GM12878 (cell line): ENCODE results near the gene HS1BP3. TPM values are rescaled to one million over a fixed set of nuclear protein-coding genes. Genes with fewer than 3 reads are reported as not detected.

Source experiments
- ATAC-seq: fragments of 200-7000 bp; cut with Tn5 transposase; 3 replicates; pipeline ENCODE4 v1.9.1; 2020; ENCODE audit warnings: mild to moderate bottlenecking, moderate library complexity
- BruUV-seq: library from RNA; stranded (reverse); fragments of 400-500 nt; replicated peaks from 2 replicates; lab custom pipeline; 2021; lab: Mats Ljungman, UMichigan
- CTCF ChIA-PET: fragments of 300-600 bp; sonication (Branson Sonifier 250); formaldehyde crosslinking; extraction: SDS; loops from one replicate; lab custom pipeline; 2021; ENCODE audit warnings: inconsistent platforms; lab: Yijun Ruan, JAX
- POLR2A ChIA-PET: fragments of 350-600 bp; formaldehyde crosslinking; extraction: SDS; loops from one replicate; lab custom pipeline; 2021; ENCODE audit warnings: inconsistent platforms; lab: Charles Lee
- RAD21 ChIA-PET: fragments of 300-600 bp; sonication (Branson Sonifier 250); formaldehyde crosslinking; loops from one replicate; lab custom pipeline; 2023; ENCODE audit warnings: antibody characterized with exemption; ENCODE audit not compliant: unreplicated experiment; lab: Charles Lee
- SMC1A ChIA-PET: fragments of 300-600 bp; sonication (Branson Sonifier 250); formaldehyde crosslinking; loops from one replicate; lab custom pipeline; 2023; ENCODE audit not compliant: unreplicated experiment, uncharacterized antibody; lab: Charles Lee
- DNase-seq: peaks from one replicate; pipeline ENCODE4 v3.0.0-alpha.2; 2011; ENCODE audit warnings: low read depth, low spot score
- FAIRE-seq: peaks from 3 replicates; lab custom pipeline; 2011; peaks lifted over from hg19 to GRCh38; lab: Jason Lieb, UNC
- H2AFZ ChIP-seq: 2 replicates; pipeline ENCODE4 v1.6.0; 2011; ENCODE audit warnings: low read depth, low read length, control low read depth; ENCODE audit not compliant: control insufficient read depth
- H3K27ac ChIP-seq: 2 replicates; pipeline ENCODE4 v1.5.1; 2011; ENCODE audit warnings: control low read depth; ENCODE audit not compliant: control insufficient read depth, insufficient read depth
- H3K27me3 ChIP-seq, 2 experiments: replicated peaks in 1 of 2; 2 replicates each; pipeline versions ENCODE4 v1.6.0 to v1.6.1; 2011; ENCODE audit warnings: low read length in 1 of 2; ENCODE audit not compliant: control insufficient read depth in 2 of 2, insufficient read depth in 2 of 2
- H3K36me3 ChIP-seq, 2 experiments: 2 replicates each; pipeline ENCODE4 v1.5.1; 2011; ENCODE audit warnings: low read length in 1 of 2; ENCODE audit not compliant: control insufficient read depth in 2 of 2, insufficient read depth in 2 of 2
- H3K4me1 ChIP-seq: 2 replicates; pipeline ENCODE4 v1.6.1; 2011; ENCODE audit warnings: mild to moderate bottlenecking, low read length, moderate library complexity, mixed read lengths; ENCODE audit not compliant: control insufficient read depth, insufficient read depth
- H3K4me2 ChIP-seq: 2 replicates; pipeline ENCODE4 v1.6.0; 2011; ENCODE audit warnings: control low read depth; ENCODE audit not compliant: control insufficient read depth, insufficient read depth
- H3K4me3 ChIP-seq: fragments of 200-600 bp; sonication (generic); 2 replicates; pipeline ENCODE4 v1.5.1; 2016
- H3K79me2 ChIP-seq: 2 replicates; pipeline ENCODE4 v1.6.0; 2011; ENCODE audit warnings: low read length; ENCODE audit not compliant: control insufficient read depth, insufficient read depth
- H3K9ac ChIP-seq: 2 replicates; pipeline ENCODE4 v1.8.0; 2011; ENCODE audit warnings: low read length, control low read depth, mixed read lengths; ENCODE audit not compliant: control insufficient read depth, insufficient read depth
- H3K9me3 ChIP-seq: replicated peaks from 3 replicates; pipeline ENCODE4 v1.5.1; 2011; ENCODE audit warnings: mild to moderate bottlenecking, low read length; ENCODE audit not compliant: control insufficient read depth, insufficient read depth
- H4K20me1 ChIP-seq: 2 replicates; pipeline ENCODE4 v1.6.0; 2011; ENCODE audit not compliant: control insufficient read depth, insufficient read depth
- ATF2 ChIP-seq: IDR thresholded peaks from 2 replicates; pipeline ENCODE4 v1.6.1; 2012; ENCODE audit warnings: low read length, inconsistent platforms
- BCL3 ChIP-seq: IDR thresholded peaks from 2 replicates; pipeline ENCODE4 v1.6.1; 2011; ENCODE audit warnings: borderline replicate concordance, low read depth, mild to moderate bottlenecking, moderate library complexity, low read length; ENCODE audit not compliant: insufficient read depth, poor library complexity, severe bottlenecking
- BCLAF1 ChIP-seq: fragments of 450-650 bp; IDR thresholded peaks from 2 replicates; pipeline ENCODE4 v1.6.1; 2017; ENCODE audit warnings: antibody characterized with exemption, mild to moderate bottlenecking, moderate library complexity
- MAX ChIP-seq: IDR thresholded peaks from 2 replicates; pipeline ENCODE4 v1.6.1; 2012; ENCODE audit warnings: low read depth, low read length, improper control_type of control experiment
- MTA2 ChIP-seq: fragments of 450-650 bp; IDR thresholded peaks from 2 replicates; pipeline ENCODE4 v1.6.1; 2016; ENCODE audit warnings: low read depth, mild to moderate bottlenecking, moderate library complexity
- MYC ChIP-seq: IDR thresholded peaks from 2 replicates; pipeline ENCODE4 v1.6.1; 2011; ENCODE audit warnings: mild to moderate bottlenecking, low read length, moderate library complexity, inconsistent platforms; ENCODE audit not compliant: insufficient read depth, insufficient replicate concordance, insufficient read length, severe bottlenecking
- PBX3 ChIP-seq: IDR thresholded peaks from 2 replicates; pipeline ENCODE4 v1.6.1; 2011; ENCODE audit warnings: mild to moderate bottlenecking, low read depth, low read length, moderate library complexity; ENCODE audit not compliant: insufficient replicate concordance
- PML ChIP-seq: IDR thresholded peaks from 2 replicates; pipeline ENCODE4 v1.6.1; 2012; ENCODE audit warnings: low read length, inconsistent platforms
- SREBF2 ChIP-seq: IDR thresholded peaks from 2 replicates; pipeline ENCODE4 v1.6.1; 2012; ENCODE audit warnings: mild to moderate bottlenecking, low read length
- TCF12 ChIP-seq: IDR thresholded peaks from 2 replicates; pipeline ENCODE4 v1.6.1; 2011; ENCODE audit warnings: low read depth, mild to moderate bottlenecking, low read length
- ZBED1 ChIP-seq: IDR thresholded peaks from 2 replicates; pipeline ENCODE4 v1.6.1; 2016; ENCODE audit warnings: borderline replicate concordance
- ZNF384 ChIP-seq: IDR thresholded peaks from 2 replicates; pipeline ENCODE4 v1.6.1; 2012; ENCODE audit warnings: low read depth, mild to moderate bottlenecking, low read length, improper control_type of control experiment, borderline replicate concordance
- ZSCAN29 ChIP-seq: fragments of 450-650 bp; IDR thresholded peaks from 2 replicates; pipeline ENCODE4 v1.6.1; 2017; ENCODE audit warnings: mild to moderate bottlenecking, moderate library complexity
- WGBS: methylation state at CpG from one replicate; pipeline ENCODE4 v1.1.6; 2016; ENCODE audit warnings: low lambda C conversion rate; ENCODE audit not compliant: insufficient replicate concordance, insufficient coverage; ENCODE audit errors: missing lambda C conversion rate; 5-methylcytosine and 5-hydroxymethylcytosine counted together
- in situ Hi-C: fragments of 300-500 bp; cut with MboI; formaldehyde crosslinking; loops from 9 replicates; pipeline ENCODE4 v1.14.3; 2018; ENCODE audit warnings: mixed read lengths
- intact Hi-C: fragments of 100-400 bp; cut with micrococcal nuclease; formaldehyde crosslinking; loops from one replicate; pipeline ENCODE4 v1.14.2; 2022; ENCODE audit not compliant: unreplicated experiment
- polyA plus RNA-seq, 11 experiments: library from polyadenylated mRNA; depleted of rRNA in 4 of 11; unstranded in 6 of 11; stranded (reverse) in 5 of 11; fragments of >200 nt; fragmentation: Nextera tagmentation in 4 of 11; fragmentation: Illumina TruSeq in 1 of 11; extraction: Ambion mirVana in 4 of 11; extraction: Trizol in 1 of 11; gene quantifications; 1 replicate in 1 of 11; 2 replicates in 10 of 11; pipeline versions ENCODE4 v1.2.1 to v1.2.3, GENCODE V29; 2011 to 2016; ENCODE audit warnings: inconsistent platforms in 2 of 11, missing spikeins in 2 of 11, low read depth in 1 of 11
- total RNA-seq, 4 experiments: library from RNA; depleted of rRNA in 3 of 4; stranded (reverse); fragments of >200 nt in 3 of 4; fragmentation: Illumina TruSeq in 1 of 4; extraction: Trizol in 1 of 4; gene quantifications; 2 replicates each; pipeline versions ENCODE4 v1.2.1 to v1.2.3, GENCODE V29; 2013 to 2021

The HS1BP3 gene
- total and polyA plus RNA-seq, 10 of the 15 experiments (the other 5 are each of a cell fraction or from before 2014, with no cell fraction given) = 0.47 to 7.2 (median 4.6) TPM

- Histone ChIP-seq H2AFZ (no peak overlapping the region), H3K9me3 (no peaks in the 10 kb centered on the region), H4K20me1 (no peaks in the 10 kb centered on the region), H3K9ac (no peak overlapping the region), H3K4me2 (no peak overlapping the region), H3K27me3 (no peaks in the 10 kb centered on the region), H3K4me1 (peaks cover 4% of the 10 kb centered on the region; the same call in 1 of the 2 replicates), H3K27ac (no peak overlapping the region), H3K36me3 (peaks cover 0 to 16% of the 10 kb centered on the region in 2 experiments), H3K4me3 (no peak overlapping the region), H3K79me2 (no peaks in the 10 kb centered on the region; the same call in 1 of the 2 replicates)
- no TSS peak for BruUV-seq
- RAD21 ChIA-PET = no interaction called here
- DNase-seq = no peak
- in situ Hi-C loops = no loop called here
- 92% methylated on average over 2 of the region's 2 CpGs for WGBS
- POLR2A ChIA-PET = no interaction called here
- SMC1A ChIA-PET = interaction anchor here (0.9 to 1.1 kb wide), 2 partner anchors 16 to 52 kb away, joined by 5 read pairs; no protein-coding TSS in a partner anchor
- CTCF ChIA-PET = interaction anchor here (0.9 kb wide), 1 partner anchor 90 kb away, joined by 3 read pairs; no protein-coding TSS in a partner anchor
- no peak for ATAC-seq
- no peak for FAIRE-seq
- intact Hi-C loops = no loop called here
- TF ChIP-seq TCF12 (no peak), MYC (no peak), ATF2 (no peak), BCLAF1 (no peak), BCL3 (no peak), MAX (no peak), ZNF384 (no peak), PML (no peak), MTA2 (no peak), PBX3 (no peak), ZBED1 (no peak), SREBF2 (no peak), ZSCAN29 (no peak)
Observed at GRCh38 chr2:20692081-20692480, 41.2 kb upstream of the HS1BP3 start.
